GM12865 (cell line): ENCODE measurements around the gene IL10.

Experiments
- DNase-seq: peaks from one replicate; pipeline ENCODE4 v3.0.0; 2010; ENCODE audit warnings: low read depth
- H3K4me3 ChIP-seq: 2 replicates; pipeline ENCODE4 v1.5.1; 2011; ENCODE audit warnings: mild to moderate bottlenecking, low read depth, low read length, control low read depth
- TF ChIP-seq, protein P1 (sequence below): IDR thresholded peaks from 2 replicates; pipeline ENCODE4 v1.5.1; 2011; ENCODE audit warnings: low read length, control low read depth, low read depth, inconsistent platforms; ENCODE audit not compliant: insufficient read depth; ENCODE audit errors: missing control alignments

Gene IL10

DNA sequence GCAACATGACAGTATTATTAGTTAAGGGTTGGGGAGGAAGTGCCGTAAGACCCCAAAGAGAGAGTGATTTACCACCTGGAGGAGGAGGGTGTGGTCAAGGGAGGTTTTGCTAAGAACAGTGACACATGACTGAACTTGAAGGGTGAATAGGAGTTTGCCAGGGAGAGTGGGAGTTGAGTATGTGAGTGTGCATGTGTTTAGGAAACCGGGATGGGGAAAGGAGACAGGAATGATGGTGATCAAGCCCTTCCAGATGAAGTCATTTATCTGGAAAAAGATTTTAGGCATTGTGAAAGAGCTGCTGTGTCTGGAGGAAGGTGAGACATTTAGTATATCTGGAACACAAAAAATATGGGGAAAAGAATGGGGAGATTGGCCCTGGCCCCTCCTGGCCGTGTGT lies 28.1 kb upstream of the IL10 start:
- no peak overlapping the region for H3K4me3 ChIP-seq
- TF ChIP-seq, protein P1, sequence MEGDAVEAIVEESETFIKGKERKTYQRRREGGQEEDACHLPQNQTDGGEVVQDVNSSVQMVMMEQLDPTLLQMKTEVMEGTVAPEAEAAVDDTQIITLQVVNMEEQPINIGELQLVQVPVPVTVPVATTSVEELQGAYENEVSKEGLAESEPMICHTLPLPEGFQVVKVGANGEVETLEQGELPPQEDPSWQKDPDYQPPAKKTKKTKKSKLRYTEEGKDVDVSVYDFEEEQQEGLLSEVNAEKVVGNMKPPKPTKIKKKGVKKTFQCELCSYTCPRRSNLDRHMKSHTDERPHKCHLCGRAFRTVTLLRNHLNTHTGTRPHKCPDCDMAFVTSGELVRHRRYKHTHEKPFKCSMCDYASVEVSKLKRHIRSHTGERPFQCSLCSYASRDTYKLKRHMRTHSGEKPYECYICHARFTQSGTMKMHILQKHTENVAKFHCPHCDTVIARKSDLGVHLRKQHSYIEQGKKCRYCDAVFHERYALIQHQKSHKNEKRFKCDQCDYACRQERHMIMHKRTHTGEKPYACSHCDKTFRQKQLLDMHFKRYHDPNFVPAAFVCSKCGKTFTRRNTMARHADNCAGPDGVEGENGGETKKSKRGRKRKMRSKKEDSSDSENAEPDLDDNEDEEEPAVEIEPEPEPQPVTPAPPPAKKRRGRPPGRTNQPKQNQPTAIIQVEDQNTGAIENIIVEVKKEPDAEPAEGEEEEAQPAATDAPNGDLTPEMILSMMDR, result no peak
- no peak for DNase-seq

DNA sequence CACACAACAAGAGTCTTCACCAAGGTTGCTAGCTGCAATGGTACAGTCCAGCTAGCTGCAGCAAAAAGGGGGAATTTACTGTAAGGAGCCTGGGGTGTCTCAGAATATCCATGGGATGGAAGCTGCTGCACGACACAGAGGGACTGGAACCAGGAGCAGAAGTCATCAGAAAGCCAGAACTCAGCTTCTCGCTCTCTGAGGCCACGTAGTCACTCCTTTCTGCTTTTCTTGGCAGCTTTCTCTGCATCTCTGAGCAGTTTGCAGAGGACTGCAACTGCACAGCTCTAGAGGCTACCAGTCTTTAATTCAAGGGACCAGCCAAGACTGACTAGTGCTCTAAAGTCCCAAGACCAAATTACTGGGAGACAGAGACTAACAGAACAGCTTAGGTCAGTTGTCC lies 27.0 kb upstream of the IL10 start:
- DNase-seq, result no peak
- TF ChIP-seq, protein P1, result no peak
- no peak overlapping the region for H3K4me3 ChIP-seq

DNA sequence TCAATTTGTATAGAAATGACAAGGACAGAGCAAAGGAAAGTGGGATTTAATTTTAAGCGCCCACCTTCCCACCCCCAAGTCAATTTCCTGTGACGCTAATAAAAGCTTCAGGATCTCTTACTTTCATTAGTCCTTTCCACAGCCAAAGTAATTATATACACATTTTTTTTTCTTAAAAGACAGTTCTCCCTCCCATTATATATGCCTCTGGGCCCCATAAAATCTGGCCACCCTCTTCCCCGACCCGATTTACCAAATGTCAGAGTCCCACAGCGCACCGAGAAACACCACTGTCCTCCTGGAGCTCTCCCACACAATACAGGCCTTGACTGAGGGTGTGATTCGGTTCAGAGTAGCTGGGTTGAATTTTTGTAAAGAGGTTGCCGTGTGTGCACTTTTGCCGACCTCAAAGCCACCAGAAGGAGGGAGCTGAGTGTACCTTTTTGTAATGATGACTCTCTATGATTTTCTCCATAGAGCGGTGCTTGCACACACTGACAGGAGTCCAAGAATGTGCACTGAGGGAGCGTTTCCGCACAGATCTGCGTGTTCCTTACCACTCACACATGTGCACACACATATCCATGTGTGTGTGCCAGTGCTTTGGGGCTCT lies 26.2 kb upstream of the IL10 start:
- TF ChIP-seq, protein P1, result no peak
- H3K4me3 ChIP-seq, result no peak overlapping the region
- DNase-seq, result no peak

DNA sequence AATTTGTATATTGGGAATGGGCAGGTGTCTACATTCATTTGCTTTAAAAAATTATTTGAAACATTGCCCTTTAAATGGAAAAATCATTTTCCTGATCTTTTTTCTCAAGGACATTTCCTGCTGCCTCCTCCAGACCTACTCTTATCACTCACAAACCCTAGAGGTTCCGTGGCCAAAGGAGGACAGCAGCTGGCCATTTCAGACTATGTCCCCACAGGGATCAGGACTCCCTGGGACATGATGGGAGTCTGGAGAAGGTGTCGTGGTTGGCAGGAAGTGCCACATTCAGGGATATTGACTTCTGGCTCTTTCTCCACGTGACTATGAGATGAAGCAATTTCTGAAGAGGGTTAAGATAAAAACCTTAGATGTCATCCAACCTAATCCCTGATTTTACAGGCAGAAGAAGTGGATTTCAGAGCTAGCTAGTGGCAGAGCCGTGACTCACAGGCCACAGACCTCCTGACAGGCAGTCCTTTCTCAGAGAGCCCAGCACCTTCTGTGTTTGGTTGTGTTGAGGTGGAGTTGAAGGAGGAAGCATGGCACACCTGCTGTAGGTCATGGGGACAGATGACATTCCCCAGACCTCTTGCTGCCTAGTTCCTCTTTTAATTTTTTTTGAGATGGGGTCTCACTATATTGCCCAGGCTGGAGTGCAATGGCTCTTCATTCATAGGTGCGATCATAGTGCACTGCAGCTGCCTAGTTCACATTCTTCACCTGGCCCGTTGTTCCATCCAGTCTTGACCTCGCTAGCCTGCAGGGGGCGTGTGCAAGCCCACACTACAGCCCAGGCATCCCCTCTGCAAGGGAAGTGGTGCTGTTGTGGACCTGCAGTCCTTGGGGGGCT lies 25.5 kb upstream of the IL10 start:
- TF ChIP-seq, protein P1, result peak; percentile 83
- no peak overlapping the region for H3K4me3 ChIP-seq
- DNase-seq, result peak; percentile 69

DNA sequence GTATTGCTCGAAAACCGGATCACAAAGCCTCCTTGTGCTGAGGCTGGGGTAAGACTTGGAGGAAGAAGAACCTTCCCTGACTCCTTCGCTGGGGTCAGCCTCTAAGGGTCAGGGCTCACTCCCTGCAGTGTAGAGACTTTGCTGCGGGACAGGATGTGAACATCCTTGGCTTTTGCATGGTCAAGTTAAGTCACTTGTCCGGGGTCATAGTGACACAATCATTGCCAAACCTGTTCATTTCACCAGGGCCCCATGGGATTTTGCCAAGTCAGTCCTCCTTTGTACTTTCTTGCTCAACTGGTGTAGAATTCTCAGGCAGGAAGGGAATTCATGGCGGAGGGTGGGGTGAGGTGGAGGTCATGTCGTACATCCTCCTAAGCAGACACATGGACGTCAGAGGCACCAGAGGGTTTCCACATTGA lies 24.7 kb upstream of the IL10 start:
- DNase-seq, result no peak
- H3K4me3 ChIP-seq, result no peak overlapping the region
- TF ChIP-seq, protein P1, result no peak

DNA sequence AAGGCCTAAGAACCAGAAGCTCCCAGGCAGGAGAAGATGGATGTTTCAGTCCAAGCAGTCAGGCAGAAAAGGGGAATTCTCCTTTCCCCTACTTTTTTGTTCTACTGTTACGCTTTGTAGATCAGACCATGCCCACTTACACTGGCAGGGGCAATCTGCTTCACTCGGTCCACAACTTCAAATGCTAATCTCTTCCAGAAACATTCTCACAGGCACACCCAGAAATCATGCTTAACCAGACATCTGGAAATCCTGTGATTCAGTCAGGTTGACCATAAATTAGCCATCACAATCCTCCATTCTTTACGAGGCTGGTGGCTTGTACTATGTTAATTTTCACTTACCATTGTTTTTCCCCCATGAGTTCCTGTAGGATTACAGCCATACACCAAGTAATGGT lies 23.8 kb upstream of the IL10 start:
- DNase-seq, result no peak
- TF ChIP-seq, protein P1, result no peak
- no peak overlapping the region for H3K4me3 ChIP-seq

DNA sequence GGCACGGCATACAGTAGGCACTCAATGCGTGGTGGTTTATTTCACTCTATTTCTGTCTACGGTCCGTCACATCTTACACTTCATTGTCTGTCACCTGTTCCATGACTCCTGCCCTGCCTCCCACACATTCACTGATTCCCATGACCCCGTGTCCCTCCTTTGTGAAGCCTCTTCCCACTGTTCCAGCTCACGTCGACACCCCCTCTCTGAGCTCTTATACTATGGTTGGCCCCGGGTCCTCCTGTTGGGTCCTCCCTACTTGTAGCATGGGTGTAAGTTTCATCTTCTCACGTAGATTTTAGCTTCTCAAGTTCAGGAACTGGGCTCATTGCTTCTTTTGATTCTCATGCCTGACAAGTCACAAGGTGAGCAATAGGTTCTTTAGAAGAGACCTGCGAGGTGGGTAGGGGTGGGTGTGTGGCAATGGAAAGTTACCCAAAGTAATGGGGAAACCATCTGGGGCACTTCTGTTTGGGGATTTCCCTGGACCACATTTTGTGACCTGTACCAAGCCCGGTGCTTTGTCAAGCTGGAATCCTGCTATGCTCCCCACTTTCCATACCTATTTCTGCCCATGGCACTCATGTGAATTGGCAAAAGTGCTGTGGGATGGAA lies 22.1 kb upstream of the IL10 start:
- H3K4me3 ChIP-seq, result no peak overlapping the region
- peak; percentile 54 for DNase-seq
- TF ChIP-seq, protein P1, result no peak
